GM11168 (cell line): ENCODE data around the gene AMPH.
"Not testable (repeated sequence)": the region's sequence is repeated elsewhere in the genome, so short reads cannot be mapped to it uniquely, and the experiment has no call there.

Source experiments
- in situ Hi-C: fragments of 300-500 bp; cut with MboI; formaldehyde crosslinking; loops from one replicate; pipeline ENCODE4 v1.12.0; 2022; ENCODE audit warnings: low sequenced_read_pairs; ENCODE audit not compliant: unreplicated experiment

The AMPH gene

GRCh38 chr7:38629651-38630510 is 1.3 kb downstream of the AMPH start:
- in situ Hi-C loops = no loop called here

GRCh38 chr7:38628630-38629385 is 2.4 kb downstream of the AMPH start:
- in situ Hi-C loops = no loop called here

GRCh38 chr7:38625866-38626265 is 5.3 kb downstream of the AMPH start:
- in situ Hi-C loops = no loop called here

GRCh38 chr7:38615665-38616064 is 15.5 kb downstream of the AMPH start:
- in situ Hi-C loops = no loop called here

- in situ Hi-C loops = no loop called here
These were observed 23.7 kb downstream of the AMPH start for GRCh38 chr7:38607466-38607865.

GRCh38 chr7:38600741-38601140 is 30.4 kb downstream of the AMPH start:
- in situ Hi-C loops = no loop called here

GRCh38 chr7:38594949-38595348 is 36.2 kb downstream of the AMPH start:
- in situ Hi-C loops = no loop called here

- in situ Hi-C loops = no loop called here
These were observed 38.4 kb downstream of the AMPH start for GRCh38 chr7:38592737-38593288.

- in situ Hi-C loops = no loop called here
These were observed 45.4 kb downstream of the AMPH start for GRCh38 chr7:38585572-38586354.

GRCh38 chr7:38584443-38585210 is 46.5 kb downstream of the AMPH start:
- in situ Hi-C loops = no loop called here

- in situ Hi-C loops = no loop called here
These were observed 50.7 kb downstream of the AMPH start for GRCh38 chr7:38580485-38580884.

GRCh38 chr7:38574086-38574485 is 57.1 kb downstream of the AMPH start:
- in situ Hi-C loops = no loop called here

- in situ Hi-C loops = not testable (repeated sequence)
These were observed 59.6 kb downstream of the AMPH start for GRCh38 chr7:38571620-38572019.

- in situ Hi-C loops = no loop called here
These were observed 62.7 kb downstream of the AMPH start for GRCh38 chr7:38568497-38568896.

- in situ Hi-C loops = no loop called here
These were observed 65.9 kb downstream of the AMPH start for GRCh38 chr7:38565289-38565688.

GRCh38 chr7:38563741-38564140 is 67.4 kb downstream of the AMPH start:
- in situ Hi-C loops = no loop called here

GRCh38 chr7:38561166-38561565 is 70.0 kb downstream of the AMPH start:
- in situ Hi-C loops = no loop called here

- in situ Hi-C loops = no loop called here
These were observed 72.3 kb downstream of the AMPH start for GRCh38 chr7:38558761-38559345.

GRCh38 chr7:38554586-38554985 is 76.6 kb downstream of the AMPH start:
- in situ Hi-C loops = no loop called here
